B cell (primary cell): Measurements from ENCODE around the gene CCL4L2. TPM values are rescaled to one million over a fixed set of nuclear protein-coding genes. Genes with fewer than 3 reads are reported as not detected.
"Not testable (repeated sequence)": the region's sequence is repeated elsewhere in the genome, so short reads cannot be mapped to it uniquely, and the experiment has no call there.

Source experiments
- ATAC-seq: fragments of 200-7000 bp; cut with Tn5 transposase; one replicate; pipeline ENCODE4 v1.10.0; 2021; ENCODE audit warnings: low read depth, mild to moderate bottlenecking, moderate number of reproducible peaks, moderate library complexity
- CTCF ChIA-PET: fragments of 350-600 bp; sonication (Branson Sonifier 250); formaldehyde crosslinking; loops from one replicate; lab custom pipeline; 2021; ENCODE audit warnings: antibody characterized with exemption, inconsistent platforms; lab: Charles Lee
- POLR2A ChIA-PET: fragments of 350-600 bp; sonication (Branson Sonifier 250); formaldehyde crosslinking; loops from one replicate; lab custom pipeline; 2021; ENCODE audit warnings: antibody characterized with exemption; lab: Charles Lee
- DNase-seq: peaks from one replicate; pipeline ENCODE4 v3.0.0; 2013
- H2AFZ ChIP-seq: 2 replicates; pipeline ENCODE4 v1.6.1; 2012; ENCODE audit warnings: mild to moderate bottlenecking, low read depth, low read length; ENCODE audit not compliant: insufficient read depth, poor library complexity, severe bottlenecking
- H3K27ac ChIP-seq, 2 donors: 1 replicate in 1 of 2; 2 replicates in 1 of 2; pipeline ENCODE4 v1.5.1; 2012 to 2013; ENCODE audit warnings: low read length in 2 of 2, mild to moderate bottlenecking in 2 of 2, moderate library complexity in 1 of 2
- H3K27me3 ChIP-seq, 4 experiments: fragments of 200-600 bp in 1 of 4; sonication (generic) in 1 of 4; replicated peaks in 1 of 4; 1 replicate in 2 of 4; 2 replicates in 2 of 4; pipeline versions ENCODE4 v1.6.1 to v1.7.0; 2013 to 2016; ENCODE audit warnings: low read length in 3 of 4, mild to moderate bottlenecking in 2 of 4, mixed read lengths in 1 of 4, moderate library complexity in 1 of 4; ENCODE audit not compliant: insufficient read depth in 4 of 4, control insufficient read depth in 3 of 4; ENCODE audit errors: control extremely low read depth in 1 of 4
- H3K36me3 ChIP-seq, 2 experiments: replicated peaks in 1 of 2; 1 replicate in 1 of 2; 2 replicates in 1 of 2; pipeline versions ENCODE4 v1.6.1 to v1.7.1; 2013; ENCODE audit warnings: low read length in 1 of 2; ENCODE audit not compliant: insufficient read depth in 2 of 2, control insufficient read depth in 1 of 2; ENCODE audit errors: control extremely low read depth in 1 of 2, extremely low read depth in 1 of 2
- H3K4me1 ChIP-seq, 2 donors: fragments of 200-600 bp in 1 of 2; sonication (generic) in 1 of 2; 1 replicate in 1 of 2; 2 replicates in 1 of 2; pipeline versions ENCODE4 v1.5.1 to v1.6.1; 2013 to 2017; ENCODE audit warnings: low read length in 2 of 2; ENCODE audit not compliant: control insufficient read depth in 2 of 2, insufficient read depth in 2 of 2
- H3K4me2 ChIP-seq: replicated peaks from 2 replicates; pipeline ENCODE3; 2012; ENCODE audit warnings: mild to moderate bottlenecking, low read depth, low read length; ENCODE audit not compliant: poor library complexity, severe bottlenecking
- H3K4me3 ChIP-seq, 5 experiments: fragments of 200-600 bp in 1 of 5; sonication (generic) in 1 of 5; 1 replicate in 3 of 5; 2 replicates in 2 of 5; pipeline versions ENCODE4 v1.5.1 to v1.7.0; 2011 to 2016; ENCODE audit warnings: low read length in 4 of 5, mild to moderate bottlenecking in 4 of 5, low read depth in 2 of 5, control low read depth in 1 of 5, moderate library complexity in 1 of 5; ENCODE audit not compliant: insufficient read depth in 1 of 5; ENCODE audit errors: control extremely low read depth in 1 of 5, extremely low read depth in 1 of 5
- H3K79me2 ChIP-seq: fragments of 200-600 bp; sonication (generic); one replicate; pipeline ENCODE4 v1.6.0; 2016; ENCODE audit warnings: low read length; ENCODE audit not compliant: control insufficient read depth, insufficient read depth
- H3K9ac ChIP-seq: fragments of 200-600 bp; sonication (generic); 2 replicates; pipeline ENCODE4 v1.6.1; 2017; ENCODE audit warnings: mild to moderate bottlenecking, low read length, moderate library complexity
- H3K9me3 ChIP-seq, 3 donors: one replicate each; pipeline versions ENCODE4 v1.6.1 to v1.7.1; 2013; ENCODE audit warnings: low read length in 2 of 3; ENCODE audit not compliant: control insufficient read depth in 2 of 3, insufficient read depth in 1 of 3; ENCODE audit errors: control extremely low read depth in 1 of 3
- H4K20me1 ChIP-seq: 2 replicates; pipeline ENCODE4 v1.6.0; 2012; ENCODE audit warnings: mild to moderate bottlenecking, low read length; ENCODE audit not compliant: insufficient read depth, control insufficient read depth, poor library complexity, severe bottlenecking
- H3K27ac Mint-ChIP-seq: one replicate; pipeline ENCODE4 v1.8.0; 2021; ENCODE audit warnings: mixed read lengths
- H3K27me3 Mint-ChIP-seq: one replicate; pipeline ENCODE4 v1.8.0; 2021; ENCODE audit warnings: mixed read lengths
- H3K4me1 Mint-ChIP-seq: one replicate; pipeline ENCODE4 v1.8.0; 2021; ENCODE audit warnings: mixed read lengths
- H3K4me3 Mint-ChIP-seq: one replicate; pipeline ENCODE4 v1.8.0; 2021; ENCODE audit warnings: mixed read lengths
- H3K9me3 Mint-ChIP-seq: one replicate; pipeline ENCODE4 v1.8.0; 2022; ENCODE audit warnings: mixed read lengths; ENCODE audit not compliant: insufficient read depth
- EZH2 ChIP-seq: IDR thresholded peaks from 2 replicates; pipeline ENCODE4 v1.6.1; 2012; ENCODE audit warnings: borderline replicate concordance, low read depth, mild to moderate bottlenecking, moderate library complexity, low read length; ENCODE audit not compliant: insufficient read depth, poor library complexity, severe bottlenecking
- WGBS: methylation state at CpG from one replicate; pipeline ENCODE4 v1.1.5; 2013; ENCODE audit warnings: missing lambda C conversion rate; ENCODE audit not compliant: insufficient coverage; 5-methylcytosine and 5-hydroxymethylcytosine counted together
- intact Hi-C: fragments of 100-400 bp; cut with micrococcal nuclease; formaldehyde crosslinking; loops from one replicate; pipeline ENCODE4 v1.10.0; 2022
- polyA plus RNA-seq: library from polyadenylated mRNA; depleted of rRNA; stranded (reverse); fragments of >200 nt; gene quantifications from 2 replicates; pipeline ENCODE4 v1.2.3, GENCODE V29; 2012
- total RNA-seq, 2 donors: library from RNA; stranded (reverse); fragments of 120-200 nt in 1 of 2; gene quantifications; 1 replicate in 1 of 2; 2 replicates in 1 of 2; pipeline versions ENCODE4 v1.2.3 to v1.2.4, GENCODE V29; 2013 to 2022
- TF ChIP-seq, protein P1 (sequence below): fragments of 200-600 bp; IDR thresholded peaks from one replicate; pipeline ENCODE4 v1.8.0; 2022; ENCODE audit warnings: antibody characterized with exemption, mild to moderate bottlenecking

CCL4L2 gene
- total and polyA plus RNA-seq, 2 donors (not counting 1 experiment from before 2014, with no cell fraction given) = 0.42 to 1.2 TPM

- peaks cover 0 to 43% (median 0%) of the 10 kb centered on the region in 4 experiments for H3K27me3 ChIP-seq
- peaks cover 13% of the 10 kb centered on the region for H3K27me3 Mint-ChIP-seq
- H3K9me3 ChIP-seq, intact Hi-C loops, H3K27ac ChIP-seq, H2AFZ ChIP-seq, H3K9me3 Mint-ChIP-seq, H3K36me3 ChIP-seq, H3K9ac ChIP-seq, CTCF ChIA-PET, H3K79me2 ChIP-seq, ATAC-seq, H3K4me3 Mint-ChIP-seq, H4K20me1 ChIP-seq, H3K27ac Mint-ChIP-seq, POLR2A ChIA-PET, DNase-seq, H3K4me3 ChIP-seq: not testable (repeated sequence)
- peak overlapping the region; percentile 19 for H3K4me2 ChIP-seq
- peaks cover 65 to 70% of the 10 kb centered on the region in 2 donors for H3K4me1 ChIP-seq
- WGBS = 60% methylated on average over 1 of the region's 8 CpGs
- H3K4me1 Mint-ChIP-seq = peaks cover 44% of the 10 kb centered on the region
These were observed 9.4 kb upstream of the CCL4L2 start for GRCh38 chr17:36201506-36201905.

DNA sequence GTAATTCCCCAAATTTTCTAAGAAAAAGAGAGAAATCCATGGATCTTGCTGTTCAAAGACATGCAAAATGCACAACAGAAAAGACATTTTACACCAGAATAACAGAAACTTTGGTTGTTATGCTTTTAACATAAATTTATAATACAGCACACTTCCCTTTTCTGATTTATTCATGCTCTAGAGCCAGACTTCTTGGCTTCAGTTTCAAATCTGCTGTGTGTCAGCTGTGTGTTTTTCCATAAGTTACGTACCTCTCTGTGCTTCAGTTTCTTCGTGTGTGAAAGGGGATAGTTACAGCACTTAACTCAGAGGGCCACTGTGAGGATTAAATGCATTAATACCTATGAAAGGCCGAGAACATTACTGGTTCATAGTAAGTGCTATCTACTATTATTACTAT, 7.5 kb upstream of the CCL4L2 start:
- Histone ChIP-seq H3K4me1 (peaks cover 65% of the 10 kb centered on the region in 2 donors), H2AFZ (no peak overlapping the region), H3K4me3 (no peak overlapping the region), H3K27me3 (peaks cover 0 to 45% (median 0%) of the 10 kb centered on the region in 4 experiments), H3K27ac (no peak overlapping the region), H4K20me1 (no peaks in the 10 kb centered on the region), H3K36me3 (no peaks in the 10 kb centered on the region), H3K9ac (no peak overlapping the region), H3K9me3 (no peaks in the 10 kb centered on the region), H3K79me2 (no peaks in the 10 kb centered on the region), H3K4me2 (peak overlapping the region; percentile 41)
- ChIA-PET POLR2A (no interaction called here), CTCF (no interaction called here)
- WGBS = no CpG with 5 or more reads among the region's 3 CpGs
- no peak overlapping the region for H3K27ac Mint-ChIP-seq
- DNase-seq = no peak
- ATAC-seq = no peak
- H3K27me3 Mint-ChIP-seq = peaks cover 23% of the 10 kb centered on the region
- TF ChIP-seq, protein P1, sequence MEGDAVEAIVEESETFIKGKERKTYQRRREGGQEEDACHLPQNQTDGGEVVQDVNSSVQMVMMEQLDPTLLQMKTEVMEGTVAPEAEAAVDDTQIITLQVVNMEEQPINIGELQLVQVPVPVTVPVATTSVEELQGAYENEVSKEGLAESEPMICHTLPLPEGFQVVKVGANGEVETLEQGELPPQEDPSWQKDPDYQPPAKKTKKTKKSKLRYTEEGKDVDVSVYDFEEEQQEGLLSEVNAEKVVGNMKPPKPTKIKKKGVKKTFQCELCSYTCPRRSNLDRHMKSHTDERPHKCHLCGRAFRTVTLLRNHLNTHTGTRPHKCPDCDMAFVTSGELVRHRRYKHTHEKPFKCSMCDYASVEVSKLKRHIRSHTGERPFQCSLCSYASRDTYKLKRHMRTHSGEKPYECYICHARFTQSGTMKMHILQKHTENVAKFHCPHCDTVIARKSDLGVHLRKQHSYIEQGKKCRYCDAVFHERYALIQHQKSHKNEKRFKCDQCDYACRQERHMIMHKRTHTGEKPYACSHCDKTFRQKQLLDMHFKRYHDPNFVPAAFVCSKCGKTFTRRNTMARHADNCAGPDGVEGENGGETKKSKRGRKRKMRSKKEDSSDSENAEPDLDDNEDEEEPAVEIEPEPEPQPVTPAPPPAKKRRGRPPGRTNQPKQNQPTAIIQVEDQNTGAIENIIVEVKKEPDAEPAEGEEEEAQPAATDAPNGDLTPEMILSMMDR = no peak
- TF ChIP-seq EZH2 = no peak
- H3K9me3 Mint-ChIP-seq = no peaks in the 10 kb centered on the region
- intact Hi-C loops = no loop called here
- peaks cover 46% of the 10 kb centered on the region for H3K4me1 Mint-ChIP-seq
- no peak overlapping the region for H3K4me3 Mint-ChIP-seq
